NB4 (cell line): ENCODE data around the gene STON1.

Experiments used
- DNase-seq: peaks from one replicate; pipeline ENCODE4 v3.0.0; 2010; ENCODE audit warnings: low read depth
- H3K4me3 ChIP-seq: one replicate; pipeline ENCODE4 v1.5.1; 2011; ENCODE audit warnings: mild to moderate bottlenecking, low read depth, low read length, moderate library complexity
- CTCF ChIP-seq: IDR thresholded peaks from one replicate; pipeline ENCODE4 v1.5.1; 2012; ENCODE audit warnings: low read depth, low read length
- MAX ChIP-seq: IDR thresholded peaks from 2 replicates; pipeline ENCODE4 v1.6.1; 2011; ENCODE audit warnings: low read depth, low read length
- MYC ChIP-seq: IDR thresholded peaks from 2 replicates; pipeline ENCODE4 v1.6.1; 2011; ENCODE audit warnings: low read depth, low read length
- POLR2A ChIP-seq: IDR thresholded peaks from 2 replicates; pipeline ENCODE4 v1.6.1; 2011; ENCODE audit warnings: mild to moderate bottlenecking; ENCODE audit not compliant: insufficient read length; ENCODE audit errors: extremely low read depth

Gene STON1

GRCh38 chr2:48530033-48530811 lies at the start of gene STON1:
Gene STON1 (plus strand): TSS chr2:48530154. CDS start chr2:48580634, 50,480 bp downstream.
- TF ChIP-seq MAX = no peak
- TF ChIP-seq POLR2A = no peak
- no peak for TF ChIP-seq MYC
- no peak for TF ChIP-seq CTCF
- DNase-seq = peak; percentile 65
- H3K4me3 ChIP-seq = peak within 1 kb of the TSS; percentile 25

- no peak overlapping the region for H3K4me3 ChIP-seq
- DNase-seq = no peak
These were observed 49.4 kb upstream of the STON1 start for GRCh38 chr2:48480526-48480925.

GRCh38 chr2:48482313-48482712 lies 47.6 kb upstream of the STON1 start:
- no peak overlapping the region for H3K4me3 ChIP-seq
- DNase-seq = no peak
- TF ChIP-seq CTCF (no peak), POLR2A (no peak), MYC (no peak), MAX (no peak)

More at GRCh38 chr2:48480526-48480925, 49.4 kb upstream of the STON1 start:
- no peak for TF ChIP-seq MYC
- TF ChIP-seq CTCF = no peak
- TF ChIP-seq MAX = no peak
- no peak for TF ChIP-seq POLR2A

- H3K4me3 ChIP-seq = no peak overlapping the region
- no peak for TF ChIP-seq MYC
- TF ChIP-seq MAX = no peak
- TF ChIP-seq POLR2A = no peak
- no peak for TF ChIP-seq CTCF
- DNase-seq = no peak
These were observed 47.2 kb upstream of the STON1 start for GRCh38 chr2:48482769-48483168.

GRCh38 chr2:48483506-48483905 lies 46.4 kb upstream of the STON1 start:
- DNase-seq = no peak
- H3K4me3 ChIP-seq = no peak overlapping the region

More at GRCh38 chr2:48483506-48483905, 46.4 kb upstream of the STON1 start:
- TF ChIP-seq MYC = no peak
- TF ChIP-seq MAX = no peak
- no peak for TF ChIP-seq CTCF
- no peak for TF ChIP-seq POLR2A
